Measurements from ENCODE around the gene C16orf74.
A peak's percentile ranks its signal among the peaks of the same experiment; 100 is the strongest.

Gene C16orf74

DNA sequence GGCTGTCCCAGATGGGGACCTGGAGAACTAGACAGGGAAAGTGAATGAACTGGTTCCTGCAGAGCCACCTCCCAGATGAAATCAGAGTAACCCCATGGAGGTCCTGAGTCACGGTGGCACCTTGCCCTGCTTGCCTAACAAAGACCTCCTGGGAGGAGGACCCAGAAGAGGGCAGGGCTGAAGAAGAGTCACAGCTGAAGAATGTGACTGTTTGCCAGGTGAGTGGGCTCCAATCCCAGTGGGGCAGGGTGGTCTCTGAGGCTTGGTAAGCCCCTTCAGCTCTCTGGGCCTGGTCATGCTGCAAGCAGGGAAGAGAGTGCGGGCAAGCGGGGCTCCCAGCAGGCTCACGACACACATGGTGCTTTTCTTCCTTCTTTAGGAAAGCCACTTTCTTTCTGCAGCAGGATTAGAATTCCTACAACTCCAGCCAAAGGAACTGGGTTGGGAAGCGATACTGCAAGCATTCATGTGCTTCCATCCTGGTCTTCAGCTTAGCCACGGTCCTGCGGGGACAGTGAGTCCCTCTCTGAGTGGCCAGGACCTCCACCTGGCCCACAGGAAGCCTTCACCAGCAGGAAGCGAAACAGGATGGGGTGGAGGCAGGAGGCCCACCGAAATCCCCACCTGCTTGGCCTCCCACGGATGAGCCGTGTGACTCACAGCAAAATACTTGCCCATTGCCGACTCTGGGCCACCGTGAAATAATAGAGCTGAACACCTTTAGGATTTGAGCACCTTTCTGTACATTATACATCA lies 4.3 kb downstream of the C16orf74 start:
- DNase-seq = no peak

GRCh38 chr16:85738923-85739715 lies 11.8 kb downstream of the C16orf74 start:
- DNase-seq = no peak

GRCh38 chr16:85736921-85737320 lies 14.0 kb downstream of the C16orf74 start:
- DNase-seq = no peak

GRCh38 chr16:85735946-85736345 lies 14.9 kb downstream of the C16orf74 start:
- no peak for DNase-seq

DNA sequence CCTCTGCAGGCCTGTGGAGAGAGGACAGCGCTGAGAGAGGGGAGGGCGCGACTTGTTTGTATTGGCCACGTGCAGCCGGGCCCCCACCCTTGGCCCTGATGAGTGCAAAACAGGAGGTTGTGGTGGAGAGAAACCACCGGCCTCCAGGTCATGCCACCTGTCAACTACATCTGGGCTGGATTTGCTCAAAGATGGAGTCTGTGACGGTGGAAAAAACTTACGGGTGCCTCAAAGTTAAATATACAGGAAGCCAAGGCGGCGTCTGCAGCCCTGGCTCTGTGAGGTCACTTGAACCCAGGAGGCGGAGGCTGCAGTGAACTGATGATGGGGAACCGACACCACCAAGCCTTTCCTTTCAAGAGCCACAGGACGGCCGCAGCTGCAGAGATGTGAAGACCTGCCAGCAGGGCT lies 15.7 kb downstream of the C16orf74 start:
- no peak for DNase-seq

DNA sequence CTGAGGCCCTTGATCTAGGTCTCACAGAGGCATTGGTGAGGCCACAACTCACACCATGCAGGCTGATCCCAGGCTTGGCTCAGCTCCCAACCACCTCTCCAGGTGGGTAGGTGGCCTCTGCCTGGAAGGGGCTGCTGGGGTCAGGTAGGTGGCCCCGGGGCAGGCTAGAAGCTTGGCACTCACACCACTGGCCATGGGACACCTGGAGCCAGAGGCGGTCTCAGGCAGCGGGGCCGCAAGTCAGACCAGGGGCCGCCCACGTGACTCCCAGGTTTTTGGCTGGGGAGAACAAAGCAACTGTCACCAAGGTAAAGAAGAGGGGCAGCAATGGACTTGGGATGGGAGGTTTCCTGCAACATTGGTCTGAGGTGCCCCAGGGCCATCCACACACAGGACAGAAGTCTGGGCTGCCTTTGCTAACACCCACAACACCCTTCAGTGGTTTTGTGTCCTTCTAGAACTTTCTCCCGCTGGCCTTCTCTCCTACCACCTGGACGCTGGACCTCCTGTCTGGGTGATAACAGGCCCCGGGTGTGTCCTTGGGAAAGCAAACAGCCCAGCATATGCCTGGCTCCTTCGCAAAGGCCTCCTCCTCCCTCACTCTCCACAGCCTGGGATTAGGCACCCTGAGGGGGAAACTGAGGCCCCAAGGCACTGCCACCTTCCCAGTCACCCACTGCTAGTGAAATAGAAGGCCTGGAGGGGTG lies 16.4 kb downstream of the C16orf74 start:
- no peak for DNase-seq

DNA sequence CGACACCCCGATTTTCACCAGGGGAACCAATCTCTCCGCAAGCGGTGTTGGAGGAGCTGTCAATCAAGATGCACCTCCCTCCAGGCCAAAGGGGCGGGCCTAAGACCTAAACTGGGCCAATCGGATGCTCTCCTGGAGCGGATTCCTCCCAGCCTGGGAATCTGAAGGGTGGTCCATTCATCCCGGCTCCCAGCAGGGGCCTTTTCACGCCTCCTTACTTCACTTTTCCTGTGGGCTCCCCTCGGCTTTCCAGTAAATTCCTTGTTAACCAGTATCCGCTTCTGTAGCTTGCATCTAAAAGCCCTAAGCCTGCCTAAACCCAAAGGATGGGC lies 17.1 kb downstream of the C16orf74 start:
- no peak for DNase-seq

DNA sequence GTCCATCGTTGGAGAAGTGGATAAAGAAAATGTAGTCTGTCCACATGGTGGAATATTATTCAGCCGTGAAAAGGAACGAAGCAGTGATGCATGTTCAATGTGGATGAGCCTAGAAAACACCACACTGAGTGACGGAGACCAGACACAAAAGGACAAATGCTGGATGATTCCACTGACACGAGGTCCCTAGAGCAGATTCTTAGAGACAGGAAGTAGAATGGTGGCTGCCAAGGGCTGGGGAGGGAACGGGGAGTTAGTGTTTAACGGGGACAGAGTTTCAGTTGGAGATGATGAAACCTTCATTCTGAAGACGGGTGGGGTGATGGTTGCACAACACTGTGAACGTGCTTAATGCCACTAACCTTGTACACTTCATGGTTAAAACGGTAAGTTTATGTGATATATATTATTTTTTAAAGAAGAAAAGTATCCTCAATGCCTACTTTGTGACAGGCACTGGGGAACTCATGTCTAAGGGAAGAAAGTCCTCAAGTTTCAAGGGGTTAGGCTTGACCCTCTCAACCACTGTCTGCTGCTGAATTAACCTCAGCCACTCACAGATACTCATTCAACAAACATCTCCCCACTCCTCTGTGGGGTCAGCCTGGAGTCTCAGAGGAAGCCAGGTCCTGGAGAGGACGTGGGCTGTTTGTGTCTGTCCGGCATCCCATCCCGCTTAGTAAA lies 17.6 kb downstream of the C16orf74 start:
- no peak for DNase-seq

GRCh38 chr16:85731179-85731578 lies 19.7 kb downstream of the C16orf74 start:
- no peak for DNase-seq

- DNase-seq = no peak
Observed at GRCh38 chr16:85730186-85730465, 20.8 kb downstream of the C16orf74 start.

GRCh38 chr16:85729452-85730185 lies 21.3 kb downstream of the C16orf74 start:
- no peak for DNase-seq

DNA sequence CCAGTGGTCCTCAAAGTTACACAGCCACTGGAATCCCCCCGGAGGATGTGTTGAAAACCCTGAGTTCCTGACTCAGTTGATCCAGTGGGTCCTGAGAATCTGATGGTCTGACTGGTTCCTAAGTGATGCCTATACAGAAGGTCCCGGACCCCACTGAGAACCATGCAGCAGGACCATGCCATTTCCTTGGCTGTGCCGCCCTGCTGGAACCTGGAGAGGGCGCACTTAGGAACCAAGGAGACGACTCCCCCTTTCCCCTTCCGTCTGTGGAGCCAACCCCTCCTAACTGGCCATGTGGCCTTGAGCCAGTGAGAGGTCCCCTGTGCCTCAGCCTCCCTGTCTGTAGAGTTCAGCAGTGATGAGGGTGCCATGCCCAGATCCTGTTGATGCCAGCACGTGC lies 22.0 kb downstream of the C16orf74 start:
- DNase-seq = no peak

GRCh38 chr16:85724936-85725335 lies 26.0 kb downstream of the C16orf74 start:
- DNase-seq = no peak

- DNase-seq = no peak
Observed at GRCh38 chr16:85724126-85724879, 26.6 kb downstream of the C16orf74 start.

- DNase-seq = peak in 1 of 2 experiments; percentile 40
Observed at GRCh38 chr16:85722128-85722893, 28.6 kb downstream of the C16orf74 start.

DNA sequence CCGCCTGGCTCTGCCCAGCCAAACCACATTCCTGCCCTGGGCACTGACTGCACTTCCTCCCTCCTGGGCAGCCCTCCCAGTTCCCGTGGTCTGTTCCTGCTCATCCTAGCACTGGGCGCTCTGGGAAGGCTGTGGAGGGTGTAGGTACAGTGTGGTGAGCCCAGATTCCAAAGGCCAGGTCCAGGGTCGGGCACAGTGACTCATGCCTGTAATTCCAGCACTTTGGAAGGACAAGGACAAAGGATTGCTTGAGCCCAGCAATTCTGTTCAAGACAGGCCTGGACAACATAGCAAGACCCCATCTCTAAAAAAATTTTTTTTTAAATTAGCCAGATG lies 30.6 kb downstream of the C16orf74 start:
- no peak for DNase-seq

- no peak for DNase-seq
Observed at GRCh38 chr16:85719605-85720301, 31.1 kb downstream of the C16orf74 start.

DNA sequence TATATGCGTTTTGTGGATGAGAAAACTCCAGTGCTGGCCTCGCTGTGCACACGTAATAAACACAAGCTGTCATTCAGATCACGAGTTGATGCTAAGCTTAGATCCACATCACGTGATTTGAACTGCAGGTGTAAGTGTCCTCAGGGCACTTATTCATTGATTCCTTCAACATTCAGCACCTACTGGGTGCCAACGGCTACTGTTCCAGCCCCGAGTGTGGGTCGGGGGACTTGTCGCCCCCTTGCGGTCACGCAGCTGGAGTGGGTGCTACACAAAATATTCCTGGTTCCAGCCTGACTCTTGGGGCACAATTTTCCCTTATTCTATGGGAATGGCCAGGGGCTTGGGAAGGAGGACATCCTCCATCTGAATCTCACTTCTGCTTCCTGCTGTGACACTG lies 32.2 kb downstream of the C16orf74 start:
- no peak for DNase-seq

DNA sequence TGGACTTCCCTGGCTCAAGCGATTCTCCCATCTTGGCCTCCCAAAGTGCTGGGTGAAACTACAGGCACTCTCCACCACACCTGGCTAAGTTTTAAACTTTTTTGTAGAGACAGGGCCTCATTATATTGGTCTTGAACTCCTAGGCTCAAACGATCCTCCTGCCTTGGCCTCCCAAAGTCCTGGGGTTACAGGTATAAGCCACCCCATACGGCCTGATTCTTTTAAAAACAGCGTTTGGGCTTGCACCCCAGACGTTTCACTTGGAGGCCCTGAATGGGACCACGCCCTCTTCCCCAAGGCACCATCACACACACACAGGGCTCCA lies 32.8 kb downstream of the C16orf74 start:
- DNase-seq = no peak

DNA sequence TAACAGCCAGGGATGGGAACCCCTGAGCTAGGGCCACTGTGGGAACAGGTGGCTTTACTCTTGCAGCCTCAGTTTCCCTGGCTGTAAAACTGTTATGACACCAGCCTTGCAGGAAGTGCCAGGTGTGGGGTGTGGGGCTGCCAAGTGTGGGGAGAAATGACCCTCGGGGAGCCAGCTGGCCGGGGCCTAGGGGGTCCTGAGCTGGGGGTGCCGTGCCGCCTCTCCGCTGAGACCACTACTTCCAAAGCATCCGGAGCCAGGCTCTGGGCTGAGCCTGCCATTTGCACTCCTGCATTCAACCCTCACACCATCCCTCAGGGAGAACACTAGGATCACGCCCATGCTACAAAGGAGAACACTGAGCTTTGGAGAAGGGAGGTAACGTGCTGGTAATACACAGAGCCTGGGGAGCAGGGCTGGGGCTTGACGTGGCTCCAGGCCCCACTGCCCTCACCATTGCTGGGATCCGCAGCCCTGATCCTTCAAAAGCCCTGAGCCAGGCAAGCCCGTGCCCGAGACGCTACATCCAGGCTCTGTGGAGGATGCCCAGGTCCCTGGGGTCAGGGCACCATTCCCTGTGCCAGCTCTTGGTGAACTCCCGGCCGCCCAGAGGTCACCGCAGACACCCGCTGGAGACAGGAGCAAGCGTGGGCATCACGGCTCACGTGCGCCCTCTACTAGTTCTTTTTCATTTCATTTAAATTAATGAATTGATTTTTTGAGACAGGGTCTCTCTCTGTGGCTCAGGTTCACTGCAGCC lies 33.3 kb downstream of the C16orf74 start:
- peak; percentile 62 to 64 for DNase-seq

All from NCI-H2081 (cell line).